Measurements from ENCODE around the gene TAOK3. TPM values are rescaled to one million over a fixed set of nuclear protein-coding genes. Genes with fewer than 3 reads are reported as not detected.

The TAOK3 gene
- total RNA-seq, 2 donors from 2014 or later, result 33.4 to 40.6 TPM

DNA sequence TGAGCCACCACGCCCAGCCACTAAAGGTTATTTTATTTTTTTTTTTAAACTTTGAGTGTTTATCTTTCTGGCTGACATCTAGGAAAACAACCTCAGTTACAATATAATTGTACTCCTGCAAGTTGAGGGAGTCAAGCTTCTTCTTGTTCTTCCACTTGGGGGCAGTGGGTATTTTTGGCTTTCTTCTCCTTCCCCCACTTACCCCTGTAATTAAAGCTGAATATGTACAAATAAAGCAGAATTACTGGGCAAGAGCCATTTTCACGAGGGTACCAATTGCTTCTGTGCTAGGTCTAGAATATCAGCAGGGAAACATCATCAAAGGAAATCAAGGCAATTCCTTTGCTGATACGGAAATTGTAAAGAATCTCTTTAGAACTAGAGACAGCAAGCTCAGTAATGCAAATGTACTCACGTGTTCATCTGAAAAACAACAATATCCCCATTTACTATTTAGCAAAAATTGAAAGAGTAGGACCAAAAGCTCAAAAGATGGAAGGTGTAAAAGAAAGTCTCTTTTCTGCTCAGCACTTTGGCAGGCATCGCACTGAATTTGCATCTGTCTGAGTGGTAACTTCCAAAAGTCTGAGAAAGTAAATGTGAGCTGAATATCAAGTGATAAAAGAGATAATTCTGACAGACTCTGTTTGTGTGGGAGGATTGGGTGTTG, 72.8 kb downstream of the TAOK3 start:
- Mint-ChIP-seq H3K9me3 (no peaks in the 10 kb centered on the region), H3K36me3 (ENCODE audit: low read depth) (no peaks in the 10 kb centered on the region), H3K27ac (no peak overlapping the region), H3K4me3 (no peak overlapping the region), H3K27me3 (ENCODE audit: insufficient read depth) (no peaks in the 10 kb centered on the region), H3K4me1 (peaks cover 10% of the 10 kb centered on the region)
- TF ChIP-seq CTCF (conservative IDR thresholded peaks at IDR 0.05), result no peak
- Histone ChIP-seq H3K36me3 (ENCODE audit: control insufficient read depth, insufficient read depth, low read length) (no peaks in the 10 kb centered on the region), H3K9ac (ENCODE audit: extremely low read depth, low read length, poor library complexity, severe bottlenecking) (no peak overlapping the region), H3K27me3 (ENCODE audit: control insufficient read depth, insufficient read depth, low read length, poor library complexity, severe bottlenecking) (no peaks in the 10 kb centered on the region), H3K9me3 (ENCODE audit: control insufficient read depth, low read length) (no peaks in the 10 kb centered on the region), H3K4me1 (ENCODE audit: control insufficient read depth, insufficient read depth, low read length) (no peaks in the 10 kb centered on the region), H3K4me3 (ENCODE audit: low read length) (no peak overlapping the region), H3K27ac (ENCODE audit: low read depth, low read length) (no peak overlapping the region)
- 76 to 82% methylated on average over 4 to 5 of the region's 5 CpGs for WGBS, 2 experiments (ENCODE audit: insufficient coverage in 1 of 2, insufficient read length in 1 of 2)
- no peak for DNase-seq

GRCh38 chr12:118297284-118297683, 75.4 kb downstream of the TAOK3 start:
- no peak overlapping the region for H3K27ac ChIP-seq (ENCODE audit: low read depth, low read length)
- H3K36me3 ChIP-seq (ENCODE audit: control insufficient read depth, insufficient read depth, low read length), result no peaks in the 10 kb centered on the region
- H3K9me3 ChIP-seq (ENCODE audit: control insufficient read depth, low read length), result no peaks in the 10 kb centered on the region
- peaks cover 10% of the 10 kb centered on the region for H3K4me1 Mint-ChIP-seq
- no peaks in the 10 kb centered on the region for H3K4me1 ChIP-seq (ENCODE audit: control insufficient read depth, insufficient read depth, low read length)
- no peak for DNase-seq
- no peaks in the 10 kb centered on the region for H3K27me3 Mint-ChIP-seq (ENCODE audit: insufficient read depth)
- H3K4me3 ChIP-seq (ENCODE audit: low read length), result no peak overlapping the region
- H3K9ac ChIP-seq (ENCODE audit: extremely low read depth, low read length, poor library complexity, severe bottlenecking), result no peak overlapping the region
- no peaks in the 10 kb centered on the region for H3K9me3 Mint-ChIP-seq
- H3K27me3 ChIP-seq (ENCODE audit: control insufficient read depth, insufficient read depth, low read length, poor library complexity, severe bottlenecking), result no peaks in the 10 kb centered on the region
- no peak overlapping the region for H3K27ac Mint-ChIP-seq
- H3K4me3 Mint-ChIP-seq, result no peak overlapping the region
- 89 to 94% methylated on average over 1 to 2 of the region's 2 CpGs for WGBS, 2 experiments (ENCODE audit: insufficient coverage in 1 of 2, insufficient read length in 1 of 2)
- no peak for TF ChIP-seq CTCF (conservative IDR thresholded peaks at IDR 0.05)
- peaks cover 5% of the 10 kb centered on the region for H3K36me3 Mint-ChIP-seq (ENCODE audit: low read depth)

DNA sequence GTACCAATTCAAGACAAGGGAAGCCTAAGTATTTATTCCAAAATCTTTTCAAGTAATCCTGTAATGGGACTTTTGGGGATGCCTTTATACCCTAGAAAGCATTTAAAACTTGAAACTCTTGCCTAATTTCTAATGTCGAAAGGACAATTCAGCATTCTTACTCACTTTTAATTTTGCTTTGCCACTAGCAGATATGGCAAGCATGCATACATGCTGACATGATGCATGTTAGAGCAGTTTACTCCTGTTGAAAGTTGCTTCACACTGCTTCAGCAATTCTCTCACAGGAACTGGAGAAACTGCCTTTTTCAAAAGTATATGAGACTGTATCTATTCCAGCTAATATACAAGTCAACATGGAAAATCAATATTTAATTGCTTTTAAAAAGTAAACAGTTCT, 79.9 kb downstream of the TAOK3 start:
- no peak overlapping the region for H3K27ac ChIP-seq (ENCODE audit: low read depth, low read length)
- H3K9me3 ChIP-seq (ENCODE audit: control insufficient read depth, low read length), result no peaks in the 10 kb centered on the region
- 78 to 81% methylated on average over 1 of the region's 1 CpG for WGBS, 2 experiments (ENCODE audit: insufficient coverage in 1 of 2, insufficient read length in 1 of 2)
- no peaks in the 10 kb centered on the region for H3K27me3 Mint-ChIP-seq (ENCODE audit: insufficient read depth)
- H3K4me1 Mint-ChIP-seq, result peaks cover 11% of the 10 kb centered on the region
- H3K4me1 ChIP-seq (ENCODE audit: control insufficient read depth, insufficient read depth, low read length), result no peaks in the 10 kb centered on the region
- no peaks in the 10 kb centered on the region for H3K9me3 Mint-ChIP-seq
- no peaks in the 10 kb centered on the region for H3K36me3 ChIP-seq (ENCODE audit: control insufficient read depth, insufficient read depth, low read length)
- H3K4me3 Mint-ChIP-seq, result no peak overlapping the region
- no peak overlapping the region for H3K9ac ChIP-seq (ENCODE audit: extremely low read depth, low read length, poor library complexity, severe bottlenecking)
- peaks cover 7% of the 10 kb centered on the region for H3K36me3 Mint-ChIP-seq (ENCODE audit: low read depth)
- TF ChIP-seq CTCF (conservative IDR thresholded peaks at IDR 0.05), result no peak
- no peak overlapping the region for H3K27ac Mint-ChIP-seq
- no peaks in the 10 kb centered on the region for H3K27me3 ChIP-seq (ENCODE audit: control insufficient read depth, insufficient read depth, low read length, poor library complexity, severe bottlenecking)
- H3K4me3 ChIP-seq (ENCODE audit: low read length), result no peak overlapping the region
- no peak for DNase-seq

Measured in endodermal cell (in vitro differentiated cells).